Central memory CD8-positive, alpha-beta T cell (primary cell): ENCODE data around the gene LYRM7.
A peak's percentile ranks its signal among the peaks of the same experiment; 100 is the strongest.
"Not testable (repeated sequence)": the region's sequence is repeated elsewhere in the genome, so short reads cannot be mapped to it uniquely, and the experiment has no call there.

Experiments used
- ATAC-seq: fragments of 150-1000 bp; cut with Tn5 transposase; replicated peaks from 2 replicates; pipeline ENCODE4 v1.10.0; 2022; ENCODE audit warnings: mild to moderate bottlenecking, moderate FRiP score, moderate number of reproducible peaks; ENCODE audit not compliant: poor library complexity, severe bottlenecking; ENCODE audit errors: extremely low read depth
- DNase-seq, 2 donors: peaks; one replicate each; pipeline ENCODE4 v3.0.0; 2021; ENCODE audit warnings: low spot score in 2 of 2
- H3K27ac Mint-ChIP-seq: one replicate; pipeline ENCODE4 v1.8.0; 2022; ENCODE audit warnings: low read depth, mild to moderate bottlenecking, moderate library complexity, mixed read lengths
- H3K27me3 Mint-ChIP-seq: one replicate; pipeline ENCODE4 v1.8.0; 2022; ENCODE audit warnings: mixed read lengths
- H3K36me3 Mint-ChIP-seq: one replicate; pipeline ENCODE4 v1.8.0; 2022; ENCODE audit warnings: mild to moderate bottlenecking, moderate library complexity, mixed read lengths; ENCODE audit not compliant: insufficient read depth
- H3K4me1 Mint-ChIP-seq: one replicate; pipeline ENCODE4 v1.8.0; 2022; ENCODE audit warnings: mixed read lengths
- H3K4me3 Mint-ChIP-seq: one replicate; pipeline ENCODE4 v1.8.0; 2022; ENCODE audit warnings: mild to moderate bottlenecking, moderate library complexity, mixed read lengths
- H3K9me3 Mint-ChIP-seq: one replicate; pipeline ENCODE4 v1.8.0; 2022; ENCODE audit warnings: mixed read lengths

LYRM7 gene

GRCh38 chr5:131170540-131171275 is at the start of gene LYRM7:
Gene LYRM7, plus strand, starts transcription at chr5:131170944. Its CDS starts 77 bp downstream, at chr5:131171021.
- ATAC-seq = peak; percentile 97
- peaks cover 9% of the 10 kb centered on the region for H3K36me3 Mint-ChIP-seq
- peak; percentile 83 to 95 for DNase-seq
- H3K27ac Mint-ChIP-seq = peak within 1 kb of the TSS; percentile 92
- peak within 1 kb of the TSS; percentile 93 for H3K4me3 Mint-ChIP-seq
- no peaks in the 10 kb centered on the region for H3K27me3 Mint-ChIP-seq
- H3K4me1 Mint-ChIP-seq = peaks cover 46% of the 10 kb centered on the region
- no peaks in the 10 kb centered on the region for H3K9me3 Mint-ChIP-seq

- not testable (repeated sequence) for DNase-seq, H3K4me1 Mint-ChIP-seq, H3K36me3 Mint-ChIP-seq, H3K4me3 Mint-ChIP-seq, H3K27ac Mint-ChIP-seq, ATAC-seq
- Mint-ChIP-seq H3K27me3 (peaks cover 20% of the 10 kb centered on the region), H3K9me3 (peaks cover 16% of the 10 kb centered on the region)
Observed at GRCh38 chr5:131127244-131127643, 43.5 kb upstream of the LYRM7 start.

DNA sequence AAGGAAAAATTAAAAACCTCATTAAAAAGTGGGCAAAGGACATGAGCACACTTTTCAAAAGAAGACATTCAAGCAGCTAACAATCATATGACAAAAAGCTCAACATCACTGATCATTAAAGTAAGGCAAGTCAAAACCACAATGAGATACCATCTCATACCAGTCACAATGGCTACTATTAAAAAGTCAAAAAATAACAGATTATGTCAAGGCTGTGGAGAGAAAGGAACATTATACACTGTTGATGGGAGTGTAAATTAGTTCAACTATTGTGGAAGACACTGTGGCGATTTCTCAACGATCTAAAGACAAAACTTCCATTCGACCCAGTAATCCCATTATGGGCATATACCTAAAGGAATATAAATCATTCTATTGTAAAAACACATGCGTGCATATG is 41.4 kb upstream of the LYRM7 start:
- no peaks in the 10 kb centered on the region for H3K36me3 Mint-ChIP-seq
- H3K9me3 Mint-ChIP-seq = peaks cover 10% of the 10 kb centered on the region
- ATAC-seq (no peak), DNase-seq (no peak)
- H3K27ac Mint-ChIP-seq = no peak overlapping the region
- no peaks in the 10 kb centered on the region for H3K4me1 Mint-ChIP-seq
- no peak overlapping the region for H3K4me3 Mint-ChIP-seq
- H3K27me3 Mint-ChIP-seq = peaks cover 20% of the 10 kb centered on the region

- H3K27me3 Mint-ChIP-seq, H3K9me3 Mint-ChIP-seq, H3K4me1 Mint-ChIP-seq, H3K27ac Mint-ChIP-seq, H3K4me3 Mint-ChIP-seq, H3K36me3 Mint-ChIP-seq, ATAC-seq, DNase-seq: not testable (repeated sequence)
Observed at GRCh38 chr5:131133091-131133490, 37.7 kb upstream of the LYRM7 start.

- H3K4me1 Mint-ChIP-seq, ATAC-seq, H3K4me3 Mint-ChIP-seq: not testable (repeated sequence)
Observed at GRCh38 chr5:131138406-131138805, 32.3 kb upstream of the LYRM7 start.

DNA sequence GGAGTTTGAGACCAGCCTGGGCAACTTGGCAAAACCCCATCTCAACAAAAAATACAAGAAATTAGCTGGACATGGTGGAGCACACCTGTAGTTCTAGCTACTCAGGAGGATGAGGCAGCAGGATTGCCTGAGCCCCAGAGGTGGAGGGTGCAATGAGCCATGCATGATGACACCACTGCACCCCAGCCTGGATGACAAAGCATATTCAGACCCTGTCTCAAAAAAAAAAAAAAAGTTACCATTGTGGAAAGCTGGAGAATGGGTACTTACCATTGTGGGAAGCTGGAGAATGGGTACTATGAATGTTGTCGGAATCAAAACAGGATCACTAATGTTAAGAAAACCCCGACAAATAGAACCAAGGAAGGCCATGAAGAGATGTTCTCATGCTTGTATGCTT is 31.4 kb upstream of the LYRM7 start:
- Mint-ChIP-seq H3K36me3 (no peaks in the 10 kb centered on the region), H3K9me3 (no peaks in the 10 kb centered on the region), H3K4me1 (no peaks in the 10 kb centered on the region), H3K27me3 (peaks cover 11% of the 10 kb centered on the region), H3K27ac (no peak overlapping the region), H3K4me3 (no peak overlapping the region)
- DNase-seq = no peak
- ATAC-seq = no peak

More at GRCh38 chr5:131138406-131138805, 32.3 kb upstream of the LYRM7 start:
- H3K27me3 Mint-ChIP-seq = peaks cover 11% of the 10 kb centered on the region
- not testable (repeated sequence) for H3K36me3 Mint-ChIP-seq, H3K9me3 Mint-ChIP-seq, DNase-seq, H3K27ac Mint-ChIP-seq

DNA sequence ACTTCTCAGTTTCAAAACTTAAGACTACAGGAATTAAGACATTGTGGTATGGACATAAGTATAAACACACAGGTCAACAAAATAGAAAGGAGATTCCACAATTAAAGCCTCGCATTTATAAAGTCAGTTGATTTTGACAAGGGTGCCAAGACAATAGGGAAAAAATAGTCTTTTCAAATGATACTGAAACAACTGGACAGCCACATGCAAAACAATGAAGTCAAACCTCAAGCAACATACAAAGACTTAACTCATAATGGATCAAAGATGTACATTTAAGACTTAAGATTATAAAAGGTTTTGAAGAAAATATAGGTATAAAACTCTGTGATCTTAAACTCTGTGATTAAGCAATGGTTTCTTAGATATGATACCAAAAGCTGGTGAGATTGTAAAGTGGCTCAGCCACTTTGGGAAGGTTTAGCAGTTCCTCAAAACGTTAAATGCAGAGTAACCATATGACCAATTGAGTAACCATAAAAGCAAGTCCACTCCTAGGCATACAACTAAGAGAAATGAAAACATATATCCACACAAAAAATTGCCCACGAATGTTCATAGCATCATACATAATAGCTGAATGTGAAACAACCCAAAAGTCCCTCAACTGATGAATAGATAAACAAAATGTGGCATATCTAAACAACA is 27.6 kb upstream of the LYRM7 start:
- DNase-seq = no peak
- Mint-ChIP-seq H3K4me1 (no peaks in the 10 kb centered on the region), H3K27me3 (peaks cover 11% of the 10 kb centered on the region), H3K9me3 (no peaks in the 10 kb centered on the region), H3K27ac (no peak overlapping the region), H3K36me3 (peaks cover 2% of the 10 kb centered on the region), H3K4me3 (no peak overlapping the region)
- no peak for ATAC-seq

GRCh38 chr5:131147258-131147657 is 23.5 kb upstream of the LYRM7 start:
- H3K27ac Mint-ChIP-seq = no peak overlapping the region

GRCh38 chr5:131148835-131149234 is 21.9 kb upstream of the LYRM7 start:
- H3K9me3 Mint-ChIP-seq = no peaks in the 10 kb centered on the region
- ATAC-seq (no peak), DNase-seq (no peak)
- peaks cover 3% of the 10 kb centered on the region for H3K36me3 Mint-ChIP-seq
- no peaks in the 10 kb centered on the region for H3K4me1 Mint-ChIP-seq
- no peak overlapping the region for H3K4me3 Mint-ChIP-seq
- H3K27ac Mint-ChIP-seq = no peak overlapping the region
- no peaks in the 10 kb centered on the region for H3K27me3 Mint-ChIP-seq

More at GRCh38 chr5:131147258-131147657, 23.5 kb upstream of the LYRM7 start:
- Mint-ChIP-seq H3K36me3 (peaks cover 2% of the 10 kb centered on the region), H3K27me3 (no peaks in the 10 kb centered on the region), H3K4me3 (no peak overlapping the region), H3K9me3 (no peaks in the 10 kb centered on the region), H3K4me1 (no peaks in the 10 kb centered on the region)
- ATAC-seq (no peak), DNase-seq (no peak)

DNA sequence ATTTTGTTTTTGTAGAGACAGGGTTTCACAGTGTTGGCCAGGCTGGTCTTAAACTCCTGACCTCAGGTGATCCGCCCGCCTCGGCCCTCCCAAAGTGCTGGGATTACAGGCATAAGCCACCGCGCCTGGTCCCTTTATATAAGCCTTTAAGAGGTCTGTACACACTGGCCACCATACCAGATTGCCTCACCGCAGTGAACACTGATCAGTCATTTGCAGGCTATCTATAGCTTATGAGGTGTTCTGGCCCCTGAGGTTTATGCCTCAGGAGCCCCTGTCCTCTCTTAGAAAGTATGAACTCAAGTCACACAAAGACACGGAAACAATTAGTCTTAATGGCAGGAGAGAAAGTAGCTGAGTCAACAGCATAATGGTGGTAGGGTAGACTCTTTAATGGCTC is 20.3 kb upstream of the LYRM7 start:
- Mint-ChIP-seq H3K4me1 (no peaks in the 10 kb centered on the region), H3K27ac (no peak overlapping the region), H3K27me3 (no peaks in the 10 kb centered on the region), H3K9me3 (no peaks in the 10 kb centered on the region), H3K4me3 (no peak overlapping the region), H3K36me3 (peaks cover 3% of the 10 kb centered on the region)
- no peak for ATAC-seq
- no peak for DNase-seq

DNA sequence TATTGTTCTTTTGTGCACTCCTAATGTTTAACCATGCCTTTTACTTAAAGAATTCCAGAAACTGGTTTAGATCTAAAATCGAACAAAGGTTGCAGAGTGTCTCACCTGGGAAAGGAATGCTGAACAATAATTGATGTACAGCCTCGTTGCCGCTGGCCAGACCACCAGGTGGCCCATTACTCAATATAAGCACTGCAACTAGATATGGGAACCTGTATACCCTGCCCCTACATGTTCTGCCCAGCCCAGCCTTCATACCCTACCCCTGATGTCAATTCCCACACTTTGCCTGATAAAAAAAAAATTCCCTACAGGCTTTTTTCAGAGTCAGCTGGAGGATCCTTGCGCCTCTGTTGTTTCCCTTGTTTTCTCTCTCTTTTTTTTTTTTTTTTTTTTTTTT is 19.5 kb upstream of the LYRM7 start:
- no peaks in the 10 kb centered on the region for H3K4me1 Mint-ChIP-seq
- no peak overlapping the region for H3K4me3 Mint-ChIP-seq
- H3K9me3 Mint-ChIP-seq = no peaks in the 10 kb centered on the region
- H3K27me3 Mint-ChIP-seq = no peaks in the 10 kb centered on the region
- H3K27ac Mint-ChIP-seq = no peak overlapping the region
- DNase-seq (no peak), ATAC-seq (no peak)
- peaks cover 1% of the 10 kb centered on the region for H3K36me3 Mint-ChIP-seq

- DNase-seq (no peak), ATAC-seq (no peak)
- peaks cover 38% of the 10 kb centered on the region for H3K36me3 Mint-ChIP-seq
- H3K27me3 Mint-ChIP-seq = no peaks in the 10 kb centered on the region
- H3K4me1 Mint-ChIP-seq = peaks cover 6% of the 10 kb centered on the region
- no peak overlapping the region for H3K4me3 Mint-ChIP-seq
- H3K9me3 Mint-ChIP-seq = no peaks in the 10 kb centered on the region
- no peak overlapping the region for H3K27ac Mint-ChIP-seq
Observed at GRCh38 chr5:131156385-131156784, 14.4 kb upstream of the LYRM7 start.

GRCh38 chr5:131156957-131157356 is 13.8 kb upstream of the LYRM7 start:
- Mint-ChIP-seq H3K4me1 (peaks cover 10% of the 10 kb centered on the region), H3K9me3 (no peaks in the 10 kb centered on the region), H3K27ac (no peak overlapping the region), H3K36me3 (peaks cover 43% of the 10 kb centered on the region), H3K27me3 (no peaks in the 10 kb centered on the region), H3K4me3 (no peak overlapping the region)
- no peak for DNase-seq
- ATAC-seq = no peak
